Lower lobe of right lung (tissue), 2 donors: ENCODE measurements around the gene RARG. TPM values are rescaled to one million over a fixed set of nuclear protein-coding genes. Genes with fewer than 3 reads are reported as not detected.
"Not testable (repeated sequence)": the region's sequence is repeated elsewhere in the genome, so short reads cannot be mapped to it uniquely, and the experiment has no call there.

Source experiments
- ATAC-seq, 2 donors: fragments of 200-7000 bp; cut with Tn5 transposase; one replicate each; pipeline ENCODE4 v1.9.1; 2020 to 2022; ENCODE audit warnings: mild to moderate bottlenecking in 2 of 2, moderate library complexity in 2 of 2
- DNase-seq: peaks from one replicate; pipeline ENCODE4 v3.0.0-alpha.2; 2020
- H3K27ac ChIP-seq: fragments of 200-600 bp; one replicate; pipeline ENCODE4 v1.8.0; 2022
- H3K27me3 ChIP-seq: fragments of 200-600 bp; one replicate; pipeline ENCODE4 v1.8.0; 2022; ENCODE audit warnings: low read depth
- H3K36me3 ChIP-seq: fragments of 200-600 bp; one replicate; pipeline ENCODE4 v1.8.0; 2022; ENCODE audit warnings: mild to moderate bottlenecking
- H3K4me1 ChIP-seq: fragments of 200-600 bp; one replicate; pipeline ENCODE4 v1.8.0; 2022
- H3K4me3 ChIP-seq: fragments of 200-600 bp; one replicate; pipeline ENCODE4 v1.8.0; 2022; ENCODE audit warnings: mild to moderate bottlenecking
- H3K9me3 ChIP-seq: fragments of 200-600 bp; one replicate; pipeline ENCODE4 v1.8.0; 2022
- intact Hi-C: fragments of 100-400 bp; cut with DNase I; formaldehyde crosslinking; loops from one replicate; pipeline ENCODE4 v1.11.0; 2022
- total RNA-seq: library from RNA; stranded (reverse); fragmentation: NEBNext Ultra II Directional; extraction: Animal tissue kit (Norgen Biotek cat#: 25700); gene quantifications from one replicate; pipeline ENCODE4 v1.2.1, GENCODE V29; 2021
- TF ChIP-seq, protein P1 (sequence below): fragments of 200-600 bp; IDR thresholded peaks from one replicate; pipeline ENCODE4 v1.8.0; 2022; ENCODE audit warnings: antibody characterized with exemption, mild to moderate bottlenecking
- donor health status: DM: no; HTN: yes; CAD: no; lungs with severe emphysema.

Gene RARG
- total RNA-seq, 1 donor from 2014 or later, result 30.1 TPM

- no peaks in the 10 kb centered on the region for H3K27me3 ChIP-seq
- H3K4me3 ChIP-seq, result no peak overlapping the region
- TF ChIP-seq, protein P1, sequence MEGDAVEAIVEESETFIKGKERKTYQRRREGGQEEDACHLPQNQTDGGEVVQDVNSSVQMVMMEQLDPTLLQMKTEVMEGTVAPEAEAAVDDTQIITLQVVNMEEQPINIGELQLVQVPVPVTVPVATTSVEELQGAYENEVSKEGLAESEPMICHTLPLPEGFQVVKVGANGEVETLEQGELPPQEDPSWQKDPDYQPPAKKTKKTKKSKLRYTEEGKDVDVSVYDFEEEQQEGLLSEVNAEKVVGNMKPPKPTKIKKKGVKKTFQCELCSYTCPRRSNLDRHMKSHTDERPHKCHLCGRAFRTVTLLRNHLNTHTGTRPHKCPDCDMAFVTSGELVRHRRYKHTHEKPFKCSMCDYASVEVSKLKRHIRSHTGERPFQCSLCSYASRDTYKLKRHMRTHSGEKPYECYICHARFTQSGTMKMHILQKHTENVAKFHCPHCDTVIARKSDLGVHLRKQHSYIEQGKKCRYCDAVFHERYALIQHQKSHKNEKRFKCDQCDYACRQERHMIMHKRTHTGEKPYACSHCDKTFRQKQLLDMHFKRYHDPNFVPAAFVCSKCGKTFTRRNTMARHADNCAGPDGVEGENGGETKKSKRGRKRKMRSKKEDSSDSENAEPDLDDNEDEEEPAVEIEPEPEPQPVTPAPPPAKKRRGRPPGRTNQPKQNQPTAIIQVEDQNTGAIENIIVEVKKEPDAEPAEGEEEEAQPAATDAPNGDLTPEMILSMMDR, result no peak
- DNase-seq (no peak), ATAC-seq (no peak)
- intact Hi-C loops, result no loop called here
- no peak overlapping the region for H3K27ac ChIP-seq
- no peaks in the 10 kb centered on the region for H3K9me3 ChIP-seq
- peaks cover 18% of the 10 kb centered on the region for H3K36me3 ChIP-seq
- H3K4me1 ChIP-seq, result peaks cover 1% of the 10 kb centered on the region
Observed at GRCh38 chr12:53170215-53170614, 61.8 kb downstream of the RARG start.

- H3K36me3 ChIP-seq, result peaks cover 18% of the 10 kb centered on the region
- no peak for ATAC-seq
Observed at GRCh38 chr12:53169644-53170043, 62.4 kb downstream of the RARG start.

GRCh38 chr12:53166837-53167236 lies 65.2 kb downstream of the RARG start:
- H3K9me3 ChIP-seq, result no peaks in the 10 kb centered on the region
- H3K27me3 ChIP-seq, result no peaks in the 10 kb centered on the region
- no peak for DNase-seq
- ATAC-seq, result no peak
- H3K4me1 ChIP-seq, result no peaks in the 10 kb centered on the region
- no peak overlapping the region for H3K27ac ChIP-seq
- TF ChIP-seq, protein P1, result no peak
- H3K36me3 ChIP-seq, result peaks cover 10% of the 10 kb centered on the region
- no peak overlapping the region for H3K4me3 ChIP-seq
- intact Hi-C loops, result no loop called here

More at GRCh38 chr12:53169644-53170043, 62.4 kb downstream of the RARG start:
- H3K9me3 ChIP-seq, result no peaks in the 10 kb centered on the region
- H3K4me1 ChIP-seq, result no peaks in the 10 kb centered on the region
- no peaks in the 10 kb centered on the region for H3K27me3 ChIP-seq
- H3K27ac ChIP-seq, result no peak overlapping the region
- TF ChIP-seq, protein P1, result no peak
- DNase-seq, result no peak
- intact Hi-C loops, result no loop called here
- no peak overlapping the region for H3K4me3 ChIP-seq

DNA sequence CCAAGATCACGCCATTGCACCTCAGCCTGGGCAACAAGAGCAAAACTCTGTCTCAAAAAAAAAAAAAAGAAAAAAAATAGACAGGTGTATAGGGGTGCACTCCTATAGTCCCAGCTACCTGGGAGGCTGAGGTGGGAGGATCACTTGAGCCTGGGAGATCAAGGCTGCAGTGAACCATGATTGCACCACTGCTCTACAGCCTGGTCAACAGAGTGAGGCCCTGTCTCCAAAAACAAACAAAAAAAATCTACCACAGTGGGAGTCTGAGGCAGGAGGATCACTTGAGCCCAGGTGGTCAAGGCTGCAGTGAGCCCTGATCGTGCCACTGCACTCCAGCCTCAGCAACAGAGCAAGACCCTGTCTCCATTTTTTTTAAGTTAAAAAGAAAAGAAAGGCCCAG lies 69.0 kb downstream of the RARG start:
- H3K27me3 ChIP-seq, H3K4me1 ChIP-seq, ATAC-seq, H3K27ac ChIP-seq, intact Hi-C loops, DNase-seq, H3K9me3 ChIP-seq, H3K4me3 ChIP-seq, H3K36me3 ChIP-seq: not testable (repeated sequence)

- TF ChIP-seq, protein P1, result no peak
- Histone ChIP-seq H3K4me3 (no peak overlapping the region), H3K27me3 (no peaks in the 10 kb centered on the region), H3K27ac (no peak overlapping the region), H3K9me3 (no peaks in the 10 kb centered on the region), H3K4me1 (no peaks in the 10 kb centered on the region), H3K36me3 (no peaks in the 10 kb centered on the region)
- ATAC-seq (no peak), DNase-seq (no peak)
- intact Hi-C loops, result no loop called here
Observed at GRCh38 chr12:53161119-53161911, 70.7 kb downstream of the RARG start.

DNA sequence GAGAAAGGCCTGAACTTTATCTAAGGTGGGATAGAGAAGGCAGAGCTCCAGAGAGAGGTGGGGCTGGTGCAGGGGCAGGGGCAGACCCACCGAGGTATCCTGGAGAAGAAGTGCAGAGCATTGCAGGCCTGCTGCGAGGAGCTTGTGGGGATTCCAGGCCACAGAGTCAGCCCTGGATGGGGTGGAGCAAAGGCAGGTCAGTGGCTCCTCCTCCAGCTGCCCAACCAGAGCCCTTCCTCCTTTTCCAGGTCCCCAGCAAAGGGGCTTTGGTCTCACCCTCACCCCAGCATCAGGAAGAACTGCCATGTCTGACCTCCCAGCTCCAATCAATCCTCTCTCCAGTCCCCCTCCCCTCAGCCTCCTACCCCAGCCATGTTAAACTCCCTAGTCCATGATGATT lies 71.3 kb downstream of the RARG start:
- Histone ChIP-seq H3K9me3 (no peaks in the 10 kb centered on the region), H3K36me3 (no peaks in the 10 kb centered on the region), H3K27ac (no peak overlapping the region), H3K4me3 (no peak overlapping the region), H3K27me3 (no peaks in the 10 kb centered on the region), H3K4me1 (no peaks in the 10 kb centered on the region)
- intact Hi-C loops, result no loop called here
- DNase-seq (no peak), ATAC-seq (no peak)
- TF ChIP-seq, protein P1, result no peak
